HepG2 (cell line): ENCODE measurements around the gene CYP19A1.

Experiments used
- CCDC6 ChIP-seq: sonication (generic); formaldehyde crosslinking; IDR thresholded peaks from 2 replicates; pipeline ENCODE4 v1.8.1; 2022; ENCODE audit warnings: mild to moderate bottlenecking, missing genetic modification reagents, moderate library complexity
- FOXA1 ChIP-seq, 2 experiments: fragments of 450-650 bp in 1 of 2; sonication (generic) in 1 of 2; formaldehyde crosslinking in 1 of 2; IDR thresholded peaks; 2 replicates each; pipeline versions ENCODE4 v1.4.0 to v1.6.1; 2016 to 2020; ENCODE audit warnings: missing genetic modification reagents in 1 of 2
- NKX3-1 ChIP-seq: sonication (generic); formaldehyde crosslinking; IDR thresholded peaks from 2 replicates; pipeline ENCODE4 v1.5.0; 2020; ENCODE audit warnings: missing genetic modification reagents
- RAD51 ChIP-seq: fragments of 450-650 bp; IDR thresholded peaks from 2 replicates; pipeline ENCODE4 v1.6.1; 2016; ENCODE audit warnings: borderline replicate concordance
- SKI ChIP-seq: fragments of 450-650 bp; IDR thresholded peaks from one replicate; pipeline ENCODE4 v1.6.1; 2018; ENCODE audit warnings: mild to moderate bottlenecking; ENCODE audit not compliant: partially characterized antibody
- SMARCC2 ChIP-seq: fragments of 450-650 bp; IDR thresholded peaks from 2 replicates; pipeline ENCODE4 v1.6.1; 2017; ENCODE audit warnings: antibody characterized with exemption, mild to moderate bottlenecking
- TCF12 ChIP-seq, 2 experiments: fragments of 450-650 bp in 1 of 2; sonication (generic) in 1 of 2; formaldehyde crosslinking in 1 of 2; IDR thresholded peaks; 2 replicates each; pipeline versions ENCODE4 v1.6.1 to v1.8.0; 2017 to 2022; ENCODE audit warnings: antibody characterized with exemption in 1 of 2, mild to moderate bottlenecking in 1 of 2, missing genetic modification reagents in 1 of 2, moderate library complexity in 1 of 2
- U2AF2 ChIP-seq: fragments of 200-400 bp; formaldehyde crosslinking; IDR thresholded peaks from 2 replicates; pipeline ENCODE4 v1.6.1; 2017; ENCODE audit warnings: low read depth, mild to moderate bottlenecking, low read length
- ZFX ChIP-seq: sonication (generic); formaldehyde crosslinking; IDR thresholded peaks from 2 replicates; pipeline ENCODE4 v1.4.0; 2020; ENCODE audit warnings: mild to moderate bottlenecking, low read depth, missing genetic modification reagents, moderate library complexity
- ZSCAN21 ChIP-seq: sonication (generic); formaldehyde crosslinking; IDR thresholded peaks from 2 replicates; pipeline ENCODE4 v1.8.0; 2022; ENCODE audit warnings: mild to moderate bottlenecking, missing genetic modification reagents, moderate library complexity, borderline replicate concordance
- TF ChIP-seq, protein P1 (sequence below): sonication (generic); formaldehyde crosslinking; IDR thresholded peaks from 2 replicates; pipeline ENCODE4 v1.5.0; 2020; ENCODE audit warnings: mild to moderate bottlenecking, missing genetic modification reagents, moderate library complexity

DNA sequence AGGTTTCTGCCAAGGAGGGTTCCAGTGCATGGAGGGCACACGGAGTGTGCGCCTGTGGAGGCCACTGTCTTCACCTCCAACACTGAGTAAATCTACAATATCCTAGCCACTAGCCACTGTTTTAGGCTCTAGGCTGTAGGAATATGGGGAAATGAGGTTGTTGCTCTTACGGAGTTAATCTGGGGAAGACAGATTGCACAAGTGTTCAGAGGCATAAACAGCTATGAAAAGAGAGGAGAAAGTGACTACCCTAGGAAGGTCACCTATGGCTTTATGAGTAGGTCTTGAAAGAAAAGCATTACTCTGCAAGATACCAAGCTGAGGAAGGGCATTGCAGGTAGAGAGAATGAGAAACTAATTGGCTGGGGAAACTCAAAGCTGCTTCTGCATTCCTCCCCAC is 85.7 kb downstream of the CYP19A1 start:
- TF ChIP-seq U2AF2 = no peak
- no peak for TF ChIP-seq ZFX
- no peak for TF ChIP-seq TCF12 (IDR thresholded peaks at IDR 0.05)
- TF ChIP-seq TCF12 (CRISPR knock-in tag; IDR thresholded peaks at IDR 0.05) = no peak
- TF ChIP-seq RAD51 = no peak
- TF ChIP-seq, protein P1, sequence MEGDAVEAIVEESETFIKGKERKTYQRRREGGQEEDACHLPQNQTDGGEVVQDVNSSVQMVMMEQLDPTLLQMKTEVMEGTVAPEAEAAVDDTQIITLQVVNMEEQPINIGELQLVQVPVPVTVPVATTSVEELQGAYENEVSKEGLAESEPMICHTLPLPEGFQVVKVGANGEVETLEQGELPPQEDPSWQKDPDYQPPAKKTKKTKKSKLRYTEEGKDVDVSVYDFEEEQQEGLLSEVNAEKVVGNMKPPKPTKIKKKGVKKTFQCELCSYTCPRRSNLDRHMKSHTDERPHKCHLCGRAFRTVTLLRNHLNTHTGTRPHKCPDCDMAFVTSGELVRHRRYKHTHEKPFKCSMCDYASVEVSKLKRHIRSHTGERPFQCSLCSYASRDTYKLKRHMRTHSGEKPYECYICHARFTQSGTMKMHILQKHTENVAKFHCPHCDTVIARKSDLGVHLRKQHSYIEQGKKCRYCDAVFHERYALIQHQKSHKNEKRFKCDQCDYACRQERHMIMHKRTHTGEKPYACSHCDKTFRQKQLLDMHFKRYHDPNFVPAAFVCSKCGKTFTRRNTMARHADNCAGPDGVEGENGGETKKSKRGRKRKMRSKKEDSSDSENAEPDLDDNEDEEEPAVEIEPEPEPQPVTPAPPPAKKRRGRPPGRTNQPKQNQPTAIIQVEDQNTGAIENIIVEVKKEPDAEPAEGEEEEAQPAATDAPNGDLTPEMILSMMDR (CRISPR knock-in tag) = no peak
- no peak for TF ChIP-seq ZSCAN21 (CRISPR knock-in tag)
- TF ChIP-seq FOXA1 (IDR thresholded peaks at IDR 0.05) = no peak
- TF ChIP-seq FOXA1 (CRISPR knock-in tag; IDR thresholded peaks at IDR 0.05) = no peak
- no peak for TF ChIP-seq SKI
- TF ChIP-seq NKX3-1 (CRISPR knock-in tag) = no peak
- TF ChIP-seq SMARCC2 = no peak
- TF ChIP-seq CCDC6 (CRISPR knock-in tag) = no peak
